ENCODE results near the gene OSBPL8.
"Not testable (repeated sequence)": the region's sequence is repeated elsewhere in the genome, so short reads cannot be mapped to it uniquely, and the experiment has no call there.

OSBPL8 gene

GRCh38 chr12:76413121-76413520 is 146.4 kb downstream of the OSBPL8 start:
- no peak for DNase-seq

GRCh38 chr12:76410781-76411180 is 148.8 kb downstream of the OSBPL8 start:
- DNase-seq, result no peak

GRCh38 chr12:76410371-76410770 is 149.2 kb downstream of the OSBPL8 start:
- DNase-seq, result no peak

GRCh38 chr12:76409074-76409473 is 150.5 kb downstream of the OSBPL8 start:
- no peak for DNase-seq

- DNase-seq, result no peak
Observed at GRCh38 chr12:76407710-76408109, 151.9 kb downstream of the OSBPL8 start.

- no peak for DNase-seq
Observed at GRCh38 chr12:76402259-76402658, 157.3 kb downstream of the OSBPL8 start.

- no peak for DNase-seq
Observed at GRCh38 chr12:76400136-76400535, 159.4 kb downstream of the OSBPL8 start.

GRCh38 chr12:76399040-76399439 is 160.5 kb downstream of the OSBPL8 start:
- DNase-seq, result no peak

- no peak for DNase-seq
Observed at GRCh38 chr12:76398106-76398505, 161.5 kb downstream of the OSBPL8 start.

GRCh38 chr12:76391461-76391860 is 168.1 kb downstream of the OSBPL8 start:
- DNase-seq, result no peak

- no peak for DNase-seq
Observed at GRCh38 chr12:76387614-76388013, 172.0 kb downstream of the OSBPL8 start.

GRCh38 chr12:76384560-76384959 is 175.0 kb downstream of the OSBPL8 start:
- DNase-seq, result no peak

GRCh38 chr12:76383988-76384387 is 175.6 kb downstream of the OSBPL8 start:
- no peak for DNase-seq

- DNase-seq, result no peak
Observed at GRCh38 chr12:76379261-76379660, 180.3 kb downstream of the OSBPL8 start.

- not testable (repeated sequence) for DNase-seq
Observed at GRCh38 chr12:76376876-76377275, 182.7 kb downstream of the OSBPL8 start.

- no peak for DNase-seq
Observed at GRCh38 chr12:76375939-76376338, 183.6 kb downstream of the OSBPL8 start.

- DNase-seq, result no peak
Observed at GRCh38 chr12:76375470-76375869, 184.1 kb downstream of the OSBPL8 start.

GRCh38 chr12:76374386-76375020 is 185.1 kb downstream of the OSBPL8 start:
- DNase-seq, result no peak

- DNase-seq, result no peak
Observed at GRCh38 chr12:76368230-76368629, 191.3 kb downstream of the OSBPL8 start.

- no peak for DNase-seq
Observed at GRCh38 chr12:76366163-76366562, 193.4 kb downstream of the OSBPL8 start.

GRCh38 chr12:76364131-76364530 is 195.4 kb downstream of the OSBPL8 start:
- not testable (repeated sequence) for DNase-seq

GRCh38 chr12:76360316-76360715 is 199.3 kb downstream of the OSBPL8 start:
- DNase-seq, result no peak

GRCh38 chr12:76356071-76356470 is 203.5 kb downstream of the OSBPL8 start:
- DNase-seq, result no peak

GRCh38 chr12:76348079-76348901 is 211.3 kb downstream of the OSBPL8 start, which contains the start of gene BBS10:
Gene BBS10, minus strand, starts transcription at chr12:76348415. Its CDS starts 57 bp downstream, at chr12:76348358.
- DNase-seq, result peak; percentile 70

Data from NCI-H1417 treated with DMSO at 0.1 percent for 48 hours (cell line).